Natural killer cell (primary cell): ENCODE data around the gene DAPK2. TPM values are rescaled to one million over a fixed set of nuclear protein-coding genes. Genes with fewer than 3 reads are reported as not detected.

Experiments
- ATAC-seq, 3 donors: fragments of 150-1000 bp in 2 of 3; fragments of 200-7000 bp in 1 of 3; cut with Tn5 transposase; 1 replicate in 1 of 3; 2 replicates in 2 of 3; pipeline ENCODE4 v1.10.0; 2021; ENCODE audit warnings: mild to moderate bottlenecking in 2 of 3, moderate library complexity in 2 of 3
- DNase-seq, 2 donors: peaks; one replicate each; pipeline versions ENCODE4 v3.0.0 to v3.0.0-alpha.2; 2013 to 2021; ENCODE audit warnings: mixed read lengths in 1 of 2
- H3K27ac ChIP-seq: one replicate; pipeline ENCODE4 v1.5.1; 2013; ENCODE audit warnings: mild to moderate bottlenecking, low read length
- H3K27me3 ChIP-seq: one replicate; pipeline ENCODE4 v1.6.1; 2013; ENCODE audit warnings: low read length; ENCODE audit not compliant: control insufficient read depth, insufficient read depth
- H3K36me3 ChIP-seq: one replicate; pipeline ENCODE4 v1.6.1; 2013; ENCODE audit warnings: low read length; ENCODE audit not compliant: control insufficient read depth, insufficient read depth
- H3K4me1 ChIP-seq: one replicate; pipeline ENCODE4 v1.6.1; 2013; ENCODE audit warnings: low read length; ENCODE audit not compliant: control insufficient read depth, insufficient read depth
- H3K4me3 ChIP-seq: one replicate; pipeline ENCODE4 v1.5.1; 2013; ENCODE audit warnings: low read length
- H3K9me3 ChIP-seq: one replicate; pipeline ENCODE4 v1.6.1; 2013; ENCODE audit warnings: low read length; ENCODE audit not compliant: control insufficient read depth, insufficient read depth
- H3K27ac Mint-ChIP-seq, 2 donors: one replicate each; pipeline ENCODE4 v1.8.0; 2022; ENCODE audit warnings: mild to moderate bottlenecking in 2 of 2, mixed read lengths in 2 of 2, moderate library complexity in 1 of 2
- H3K27me3 Mint-ChIP-seq, 2 donors: one replicate each; pipeline ENCODE4 v1.8.0; 2022; ENCODE audit warnings: low read depth in 2 of 2, mixed read lengths in 2 of 2
- H3K36me3 Mint-ChIP-seq: one replicate; pipeline ENCODE4 v1.8.0; 2022; ENCODE audit warnings: mixed read lengths
- H3K4me1 Mint-ChIP-seq, 2 donors: one replicate each; pipeline ENCODE4 v1.8.0; 2022; ENCODE audit warnings: mixed read lengths in 2 of 2
- H3K4me3 Mint-ChIP-seq: one replicate; pipeline ENCODE4 v1.8.0; 2022; ENCODE audit warnings: mild to moderate bottlenecking, moderate library complexity, mixed read lengths
- H3K9me3 Mint-ChIP-seq, 2 donors: one replicate each; pipeline ENCODE4 v1.8.0; 2022; ENCODE audit warnings: mixed read lengths in 2 of 2
- WGBS: methylation state at CpG from one replicate; pipeline ENCODE4 v1.1.7; 2013; ENCODE audit warnings: missing lambda C conversion rate; ENCODE audit not compliant: insufficient coverage; 5-methylcytosine and 5-hydroxymethylcytosine counted together
- intact Hi-C: fragments of 100-400 bp; cut with micrococcal nuclease; formaldehyde crosslinking; loops from one replicate; pipeline ENCODE4 v1.14.2; 2022
- total RNA-seq, 4 donors: library from RNA; stranded (reverse); fragments of 120-200 nt in 1 of 4; gene quantifications; one replicate each; pipeline versions ENCODE4 v1.2.3 to v1.2.4, GENCODE V29; 2013 to 2022
- TF ChIP-seq, protein P1 (sequence below): fragments of 200-600 bp; IDR thresholded peaks from one replicate; pipeline ENCODE4 v1.8.0; 2022; ENCODE audit warnings: antibody characterized with exemption

Gene DAPK2
- total RNA-seq, 3 donors from 2014 or later (not counting 1 experiment from before 2014, with no cell fraction given): 3.7 to 25.3 (median 6.0) TPM

- intact Hi-C loops: loop anchor here (5.0 kb wide), 2 partner anchors 42 to 68 kb away; no protein-coding TSS in a partner anchor
- peak overlapping the region; percentile 80 for H3K4me3 Mint-ChIP-seq
- Histone ChIP-seq H3K4me3 (no peak overlapping the region), H3K9me3 (no peaks in the 10 kb centered on the region), H3K36me3 (no peaks in the 10 kb centered on the region), H3K27ac (peak overlapping the region; percentile 56), H3K27me3 (no peaks in the 10 kb centered on the region), H3K4me1 (peaks cover 36% of the 10 kb centered on the region)
- no peaks in the 10 kb centered on the region for H3K9me3 Mint-ChIP-seq
- DNase-seq: peak in 1 of 2 donors; percentile 55
- peak overlapping the region; percentile 90 to 93 for H3K27ac Mint-ChIP-seq
- H3K36me3 Mint-ChIP-seq: no peaks in the 10 kb centered on the region
- H3K27me3 Mint-ChIP-seq: no peaks in the 10 kb centered on the region
- H3K4me1 Mint-ChIP-seq: peaks cover 32 to 58% of the 10 kb centered on the region in 2 donors
- 13% methylated on average over 4 of the region's 4 CpGs for WGBS
- peak; percentile 80 to 86 (median 80) for ATAC-seq
- TF ChIP-seq, protein P1, sequence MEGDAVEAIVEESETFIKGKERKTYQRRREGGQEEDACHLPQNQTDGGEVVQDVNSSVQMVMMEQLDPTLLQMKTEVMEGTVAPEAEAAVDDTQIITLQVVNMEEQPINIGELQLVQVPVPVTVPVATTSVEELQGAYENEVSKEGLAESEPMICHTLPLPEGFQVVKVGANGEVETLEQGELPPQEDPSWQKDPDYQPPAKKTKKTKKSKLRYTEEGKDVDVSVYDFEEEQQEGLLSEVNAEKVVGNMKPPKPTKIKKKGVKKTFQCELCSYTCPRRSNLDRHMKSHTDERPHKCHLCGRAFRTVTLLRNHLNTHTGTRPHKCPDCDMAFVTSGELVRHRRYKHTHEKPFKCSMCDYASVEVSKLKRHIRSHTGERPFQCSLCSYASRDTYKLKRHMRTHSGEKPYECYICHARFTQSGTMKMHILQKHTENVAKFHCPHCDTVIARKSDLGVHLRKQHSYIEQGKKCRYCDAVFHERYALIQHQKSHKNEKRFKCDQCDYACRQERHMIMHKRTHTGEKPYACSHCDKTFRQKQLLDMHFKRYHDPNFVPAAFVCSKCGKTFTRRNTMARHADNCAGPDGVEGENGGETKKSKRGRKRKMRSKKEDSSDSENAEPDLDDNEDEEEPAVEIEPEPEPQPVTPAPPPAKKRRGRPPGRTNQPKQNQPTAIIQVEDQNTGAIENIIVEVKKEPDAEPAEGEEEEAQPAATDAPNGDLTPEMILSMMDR: no peak
These were observed 106.7 kb downstream of the DAPK2 start for GRCh38 chr15:63939531-63940130.

DNA sequence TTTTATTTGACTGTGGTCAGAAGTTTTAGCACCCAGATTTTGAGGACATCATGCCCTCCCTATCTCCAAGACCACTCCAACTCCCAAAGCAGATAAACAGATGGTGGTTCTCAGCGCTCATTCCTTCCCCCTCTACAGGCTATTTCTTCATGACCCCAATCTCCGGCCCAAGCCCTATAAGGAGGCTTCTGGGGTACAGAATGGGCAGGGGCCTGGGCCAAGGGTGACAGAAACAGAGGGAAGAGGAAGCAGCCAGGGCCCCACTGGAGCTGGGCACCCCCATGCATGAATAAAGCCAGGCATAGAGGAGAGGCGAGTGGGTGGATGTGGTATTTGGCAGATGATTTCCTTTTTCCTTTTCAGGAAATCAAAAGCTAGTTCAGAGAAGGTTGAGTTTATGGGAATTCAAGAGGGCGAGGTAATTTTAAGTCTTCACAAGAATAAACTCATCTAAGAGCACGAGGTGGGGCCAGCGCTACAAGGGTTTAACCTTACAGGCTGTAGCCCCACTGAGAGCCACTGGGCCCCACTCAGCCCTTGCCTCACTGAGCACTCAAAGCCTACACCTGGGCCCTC, 107.7 kb downstream of the DAPK2 start:
- Histone ChIP-seq H3K36me3 (no peaks in the 10 kb centered on the region), H3K27me3 (no peaks in the 10 kb centered on the region), H3K27ac (peak overlapping the region; percentile 56), H3K4me3 (no peak overlapping the region), H3K4me1 (peaks cover 36% of the 10 kb centered on the region), H3K9me3 (no peaks in the 10 kb centered on the region)
- H3K36me3 Mint-ChIP-seq: no peaks in the 10 kb centered on the region
- H3K4me3 Mint-ChIP-seq: peak overlapping the region; percentile 80
- no peak for ATAC-seq
- H3K9me3 Mint-ChIP-seq: no peaks in the 10 kb centered on the region
- H3K27ac Mint-ChIP-seq: peak overlapping the region; percentile 90 to 93
- intact Hi-C loops: loop anchor here (5.0 kb wide), 2 partner anchors 41 to 69 kb away; no protein-coding TSS in a partner anchor
- no peak for DNase-seq
- WGBS: 55% methylated on average over 6 of the region's 6 CpGs
- H3K27me3 Mint-ChIP-seq: no peaks in the 10 kb centered on the region
- TF ChIP-seq, protein P1: no peak
- H3K4me1 Mint-ChIP-seq: peaks cover 32 to 56% of the 10 kb centered on the region in 2 donors

- H3K4me3 ChIP-seq: no peak overlapping the region
- no peaks in the 10 kb centered on the region for H3K36me3 ChIP-seq
- WGBS: 93% methylated on average over 5 of the region's 5 CpGs
- TF ChIP-seq, protein P1: no peak
- H3K4me1 Mint-ChIP-seq: peaks cover 19 to 22% of the 10 kb centered on the region in 2 donors
- H3K4me3 Mint-ChIP-seq: no peak overlapping the region
- no peaks in the 10 kb centered on the region for H3K27me3 ChIP-seq
- peaks cover 0 to 5% of the 10 kb centered on the region in 2 donors for H3K27me3 Mint-ChIP-seq
- H3K27ac Mint-ChIP-seq: no peak overlapping the region
- no peak overlapping the region for H3K27ac ChIP-seq
- no peaks in the 10 kb centered on the region for H3K36me3 Mint-ChIP-seq
- H3K9me3 Mint-ChIP-seq: no peaks in the 10 kb centered on the region
- intact Hi-C loops: no loop called here
- H3K9me3 ChIP-seq: no peaks in the 10 kb centered on the region
- peaks cover 13% of the 10 kb centered on the region for H3K4me1 ChIP-seq
- ATAC-seq: no peak
- DNase-seq: no peak
These were observed 112.8 kb downstream of the DAPK2 start for GRCh38 chr15:63933522-63933921.
